GM18907 (cell line): Measurements from ENCODE around the gene LEFTY1.
A peak's percentile ranks its signal among the peaks of the same experiment; 100 is the strongest.
"Not testable (repeated sequence)": the region's sequence is repeated elsewhere in the genome, so short reads cannot be mapped to it uniquely, and the experiment has no call there.

Experiments used
- ATAC-seq: cut with Tn5 transposase; IDR thresholded peaks from one replicate; pipeline ENCODE4 v1.9.1; 2021; ENCODE audit warnings: mild to moderate bottlenecking, moderate library complexity; ENCODE audit not compliant: unreplicated experiment

The LEFTY1 gene

DNA sequence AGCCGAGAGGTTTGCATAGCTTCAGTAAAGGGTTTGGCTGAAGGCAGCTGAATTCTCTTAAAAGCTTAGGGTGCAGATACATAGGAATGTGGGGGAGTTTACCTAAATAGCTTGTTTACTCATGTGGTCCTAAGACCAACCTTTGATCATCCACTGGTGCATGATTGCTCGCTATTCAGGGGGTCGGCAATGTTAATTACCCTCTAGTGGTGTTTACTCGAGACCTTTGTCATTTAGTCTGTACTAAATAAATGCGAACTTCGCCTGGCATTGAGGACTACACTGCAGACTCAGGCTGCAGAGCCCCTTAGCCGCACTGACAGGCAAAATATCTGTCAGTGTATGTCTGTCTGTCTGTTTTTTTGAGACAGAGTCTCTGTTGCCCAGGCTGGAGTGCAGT lies 38.6 kb downstream of the LEFTY1 start:
- no peak for ATAC-seq

- no peak for ATAC-seq
These were observed 39.0 kb downstream of the LEFTY1 start for GRCh38 chr1:225849925-225850324.

DNA sequence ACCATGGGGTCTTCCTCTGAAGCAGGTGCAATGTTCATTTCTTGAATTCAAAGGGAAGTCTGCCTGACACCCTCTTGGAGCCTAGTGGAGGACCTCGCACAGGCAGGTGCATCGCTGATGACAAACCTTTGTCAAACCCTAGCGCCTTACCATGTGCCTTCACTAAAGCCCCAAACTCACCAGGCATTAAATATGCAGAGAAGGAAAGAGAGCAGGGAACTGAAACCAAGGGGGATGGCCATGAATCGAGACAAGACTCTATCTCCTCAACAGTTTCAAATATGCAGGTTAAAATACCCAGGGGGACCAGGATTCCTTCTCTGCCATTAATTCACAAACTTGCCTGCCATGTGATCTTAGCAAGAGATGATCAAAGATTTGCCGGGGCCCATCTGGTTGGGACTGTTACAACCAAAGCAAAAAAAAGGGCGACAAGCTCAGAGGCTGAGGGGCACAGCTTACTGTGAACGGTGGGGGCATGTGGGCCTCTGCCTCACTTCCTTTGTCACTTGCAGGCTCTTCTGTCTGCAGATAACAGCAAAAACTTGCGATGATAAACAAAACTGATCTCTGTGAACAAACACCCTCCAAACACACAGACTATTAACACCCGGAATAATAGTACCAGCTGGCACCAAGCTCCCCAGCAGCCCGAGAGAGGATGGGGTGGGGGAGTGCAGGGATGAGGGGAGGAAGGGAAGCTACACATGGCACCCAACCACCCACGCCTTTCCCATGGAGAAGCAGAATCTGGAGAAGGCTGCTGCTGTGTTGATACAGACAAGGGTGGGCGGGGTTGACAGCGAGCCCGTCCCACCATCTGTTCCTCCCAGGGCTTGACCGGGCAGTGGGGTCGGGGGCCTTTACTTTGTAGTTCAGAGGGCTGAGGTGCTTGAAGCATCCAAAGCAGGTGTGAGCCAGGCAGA lies 40.7 kb downstream of the LEFTY1 start:
- ATAC-seq = peak; percentile 66

GRCh38 chr1:225847610-225848009 lies 41.3 kb downstream of the LEFTY1 start:
- peak; percentile 8 for ATAC-seq

DNA sequence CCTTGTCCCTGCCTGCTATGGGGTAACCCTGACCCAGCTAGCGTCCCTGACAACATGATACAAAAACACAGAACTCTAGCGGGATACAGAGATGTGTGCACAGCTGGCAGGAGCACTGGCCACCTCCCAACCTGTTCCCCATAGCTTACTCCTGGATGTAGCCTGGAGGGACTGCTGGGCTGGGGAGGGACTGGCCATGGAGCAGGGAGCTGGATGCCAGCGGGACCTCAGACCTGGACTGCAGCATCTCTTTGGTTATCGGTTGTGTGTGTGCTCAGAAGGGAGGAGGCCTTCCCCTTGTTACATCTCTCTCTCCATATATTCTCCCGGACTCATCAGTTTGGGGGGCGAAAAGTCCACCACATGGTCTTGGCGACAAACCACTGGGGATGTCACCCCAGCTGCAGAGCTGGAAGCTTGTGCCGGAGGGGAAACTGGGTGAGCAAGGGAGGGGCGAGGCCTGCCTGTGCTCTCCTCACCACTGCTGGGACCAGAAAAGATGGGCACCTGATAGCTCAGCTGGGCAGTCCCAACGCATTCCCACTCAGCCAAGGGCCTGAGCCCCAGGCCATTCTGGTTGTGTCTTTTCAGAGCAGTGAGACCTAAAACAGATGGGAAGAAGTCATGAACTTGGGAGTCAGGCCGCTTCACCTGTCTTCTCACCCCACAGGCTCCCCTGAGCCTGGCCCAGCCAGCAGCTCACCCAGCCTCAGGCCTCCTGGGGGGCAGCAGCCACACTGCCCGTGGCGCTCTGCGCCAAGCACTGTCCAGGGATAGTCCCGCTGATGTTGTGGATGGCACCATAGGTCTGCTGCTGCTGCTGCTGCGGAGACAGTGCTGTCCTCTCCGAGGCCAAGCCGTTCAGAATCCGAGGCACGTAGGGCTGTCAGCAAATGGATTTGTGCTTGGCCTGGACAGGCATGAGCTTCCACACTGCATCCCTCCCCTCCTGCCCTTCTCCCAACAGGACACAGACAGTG lies 42.3 kb downstream of the LEFTY1 start:
- ATAC-seq = no peak

DNA sequence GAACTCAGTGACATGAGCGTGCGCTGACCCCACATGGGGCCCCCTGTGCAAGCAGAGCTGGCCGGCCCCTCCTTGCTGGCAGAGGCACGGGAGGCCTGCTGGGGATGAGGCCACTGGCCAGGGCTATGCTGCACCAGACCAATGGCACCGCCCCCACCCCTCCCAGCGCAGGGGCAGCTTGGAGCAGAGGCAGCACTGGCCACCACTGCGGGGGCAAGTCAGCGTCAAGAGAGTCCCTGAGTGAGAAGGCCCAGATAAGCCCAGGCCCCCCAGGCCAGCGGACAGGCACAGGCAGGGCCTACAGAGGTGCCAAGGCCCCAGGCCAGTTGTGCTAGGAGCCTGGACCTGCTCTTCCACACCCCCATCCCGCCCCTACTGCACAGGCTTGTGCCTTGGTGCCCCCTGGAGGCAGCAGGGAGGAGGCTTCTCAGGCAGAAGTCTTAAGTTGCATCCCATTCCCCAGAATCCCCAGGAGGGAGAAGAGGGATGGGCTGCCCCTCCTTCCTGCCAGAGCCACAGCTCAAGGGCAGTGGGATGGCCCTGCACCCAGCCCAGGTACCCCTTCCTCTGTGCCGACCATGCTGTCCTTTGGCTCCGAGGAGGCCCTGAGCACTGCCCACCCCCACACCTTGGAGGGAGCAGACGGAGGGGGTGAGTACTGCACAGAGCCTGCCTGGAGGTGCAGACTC lies 43.2 kb downstream of the LEFTY1 start:
- no peak for ATAC-seq

DNA sequence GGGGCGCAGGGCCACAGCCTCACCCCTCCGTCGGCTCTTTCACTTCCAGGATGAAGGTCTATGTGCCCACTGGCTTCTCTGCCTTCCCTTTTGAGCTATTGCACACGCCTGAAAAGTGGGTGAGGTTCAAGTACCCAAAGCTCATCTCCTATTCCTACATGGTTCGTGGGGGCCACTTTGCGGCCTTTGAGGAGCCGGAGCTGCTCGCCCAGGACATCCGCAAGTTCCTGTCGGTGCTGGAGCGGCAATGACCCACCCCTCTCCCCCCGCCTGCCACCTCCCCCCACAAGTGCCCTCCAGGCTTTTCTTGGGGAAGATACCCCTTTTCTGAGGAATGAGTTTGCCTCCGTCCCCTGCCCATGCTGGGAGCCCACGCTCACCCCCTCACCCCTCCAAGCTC lies 43.8 kb downstream of the LEFTY1 start:
- ATAC-seq = no peak

DNA sequence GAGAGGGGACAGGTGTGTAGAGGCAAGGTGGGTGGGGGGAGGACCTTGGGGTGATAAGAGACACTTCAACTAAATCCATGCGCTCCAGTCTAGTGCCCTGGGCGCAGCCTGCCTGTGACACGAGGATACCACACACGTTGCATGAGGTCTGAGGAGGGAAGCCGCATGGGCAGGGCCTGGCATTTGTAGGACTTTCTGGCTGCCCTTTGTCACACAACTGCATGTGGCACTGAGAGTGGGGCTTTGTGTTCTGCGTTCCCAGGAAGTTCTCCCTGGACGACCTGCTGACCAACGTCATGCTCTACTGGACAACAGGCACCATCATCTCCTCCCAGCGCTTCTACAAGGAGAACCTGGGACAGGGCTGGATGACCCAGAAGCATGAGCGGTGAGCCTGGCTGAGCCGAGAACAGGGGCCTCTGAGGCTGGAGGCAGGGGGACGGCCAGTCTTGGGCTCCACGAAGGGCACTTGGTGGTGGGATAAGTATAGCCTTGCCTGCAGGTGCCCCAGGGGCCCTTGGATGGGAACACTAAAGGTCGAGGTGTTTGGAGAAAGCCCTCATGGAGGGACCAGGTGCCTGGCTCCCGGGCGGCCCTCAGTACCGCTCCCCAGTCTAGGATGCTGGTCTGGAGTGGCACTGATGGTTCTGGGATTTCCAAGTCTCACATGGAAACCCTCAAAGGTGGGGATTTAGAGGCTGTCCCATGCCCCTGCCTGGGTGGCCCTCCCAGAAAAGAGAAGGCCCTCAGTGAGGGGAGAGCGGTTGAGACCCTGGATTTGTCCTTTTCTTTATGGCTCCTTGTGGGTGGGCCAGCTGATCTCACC lies 44.5 kb downstream of the LEFTY1 start:
- ATAC-seq = no peak

DNA sequence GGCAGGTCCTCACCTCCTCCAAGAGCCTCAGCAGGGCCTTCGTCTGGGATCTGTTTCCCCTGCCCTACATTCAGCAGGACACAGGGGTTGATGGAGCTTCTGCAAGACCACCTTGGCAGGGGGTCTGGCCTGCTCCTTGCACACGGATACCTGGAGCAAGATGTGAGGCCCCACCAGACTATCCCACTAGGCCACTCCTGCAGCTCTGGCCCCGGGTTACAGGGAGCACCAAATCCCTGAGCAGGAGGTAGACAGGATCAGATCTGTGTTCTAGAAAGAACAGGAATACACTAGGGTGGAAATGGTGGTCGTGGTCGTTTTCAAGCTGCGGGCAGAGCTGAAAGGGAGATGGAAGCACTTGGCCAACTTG lies 45.5 kb downstream of the LEFTY1 start:
- no peak for ATAC-seq

- no peak for ATAC-seq
These were observed 46.0 kb downstream of the LEFTY1 start for GRCh38 chr1:225842788-225843425.

GRCh38 chr1:225842074-225842473 lies 46.9 kb downstream of the LEFTY1 start:
- ATAC-seq = no peak

DNA sequence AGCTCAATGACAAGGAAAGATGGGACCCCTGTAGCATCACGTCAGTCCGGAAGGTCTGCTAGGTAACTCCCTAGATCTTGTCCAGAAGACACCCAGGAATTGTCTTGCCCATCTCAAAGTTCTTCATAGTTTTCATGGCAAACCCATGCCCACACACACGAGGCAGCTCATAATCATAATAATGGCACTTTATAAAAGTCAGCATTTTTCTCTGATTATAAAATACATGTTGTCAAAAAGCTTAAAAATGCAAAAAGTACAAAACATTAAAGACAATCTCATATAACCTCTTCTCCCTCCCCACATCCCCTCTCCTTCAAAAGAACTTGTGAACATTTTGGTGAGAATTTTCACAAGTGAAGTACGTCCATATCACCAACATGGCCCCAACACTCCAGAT lies 48.2 kb downstream of the LEFTY1 start:
- ATAC-seq = no peak

- ATAC-seq = no peak
These were observed 48.7 kb downstream of the LEFTY1 start for GRCh38 chr1:225840223-225840610.

DNA sequence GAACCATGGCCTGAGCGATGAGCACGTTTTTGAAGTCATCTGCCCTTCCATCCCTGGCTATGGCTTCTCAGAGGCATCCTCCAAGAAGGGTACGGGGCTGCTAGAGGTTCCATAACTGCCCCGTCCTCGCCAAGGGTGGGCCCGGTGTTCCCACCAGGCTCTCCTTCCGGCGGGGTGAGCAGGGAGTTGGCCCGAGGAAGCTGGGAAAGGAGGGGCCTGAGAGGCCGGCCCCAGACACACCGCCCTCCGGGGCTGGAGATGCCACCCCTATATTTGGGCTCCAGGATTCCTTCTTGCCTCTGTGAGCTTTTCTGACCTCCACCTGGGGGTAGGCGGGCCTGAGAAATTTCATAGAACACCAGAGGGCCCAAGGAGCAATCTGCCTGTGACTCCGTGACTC lies 50.2 kb downstream of the LEFTY1 start:
- ATAC-seq = no peak

- ATAC-seq = not testable (repeated sequence)
These were observed 52.6 kb downstream of the LEFTY1 start for GRCh38 chr1:225836296-225836695.
